Stimulated activated CD4-positive, alpha-beta T cell treated with anti-CD3 and anti-CD28 coated beads, Interleukin-4, amount 100 ng/mL, for 1 hour (primary cell): Measurements from ENCODE around the gene IGF2BP2.
A peak's percentile ranks its signal among the peaks of the same experiment; 100 is the strongest.
"Not testable (repeated sequence)": the region's sequence is repeated elsewhere in the genome, so short reads cannot be mapped to it uniquely, and the experiment has no call there.

Experiments used
- DNase-seq: peaks from one replicate; pipeline ENCODE4 v3.0.0-alpha.2; 2020

Gene IGF2BP2

GRCh38 chr3:185831990-185832389, 7.1 kb upstream of the IGF2BP2 start:
- no peak for DNase-seq

- DNase-seq = no peak
These were observed 6.4 kb upstream of the IGF2BP2 start for GRCh38 chr3:185831195-185831594.

GRCh38 chr3:185830018-185830797, 5.4 kb upstream of the IGF2BP2 start:
- no peak for DNase-seq

GRCh38 chr3:185828755-185829154, 3.9 kb upstream of the IGF2BP2 start:
- no peak for DNase-seq

- DNase-seq = no peak
These were observed 2.9 kb upstream of the IGF2BP2 start for GRCh38 chr3:185827595-185828344.

- peak; percentile 44 for DNase-seq
These were observed 1.0 kb upstream of the IGF2BP2 start for GRCh38 chr3:185825639-185826481.

GRCh38 chr3:185824051-185825005, 514 bp downstream of the IGF2BP2 start:
- peak; percentile 39 for DNase-seq

GRCh38 chr3:185823078-185824044, 1.5 kb downstream of the IGF2BP2 start:
- DNase-seq = peak; percentile 35

- DNase-seq = no peak
These were observed 2.4 kb downstream of the IGF2BP2 start for GRCh38 chr3:185822221-185823000.

- no peak for DNase-seq
These were observed 3.7 kb downstream of the IGF2BP2 start for GRCh38 chr3:185820973-185821758.

GRCh38 chr3:185818267-185818875, 6.5 kb downstream of the IGF2BP2 start:
- no peak for DNase-seq

GRCh38 chr3:185815391-185816282, 9.2 kb downstream of the IGF2BP2 start:
- no peak for DNase-seq

- no peak for DNase-seq
These were observed 11.1 kb downstream of the IGF2BP2 start for GRCh38 chr3:185813691-185814215.

- no peak for DNase-seq
These were observed 11.6 kb downstream of the IGF2BP2 start for GRCh38 chr3:185813205-185813604.

- DNase-seq = no peak
These were observed 17.3 kb downstream of the IGF2BP2 start for GRCh38 chr3:185807445-185808068.

- not testable (repeated sequence) for DNase-seq
These were observed 26.1 kb downstream of the IGF2BP2 start for GRCh38 chr3:185798831-185799110.
